GM12801 (cell line): ENCODE measurements around the gene NAV2.

Source experiments
- CTCF ChIP-seq: IDR thresholded peaks from one replicate; pipeline ENCODE4 v1.5.1; 2011; ENCODE audit warnings: control low read depth; ENCODE audit not compliant: insufficient read length; ENCODE audit errors: extremely low read depth

The NAV2 gene

DNA sequence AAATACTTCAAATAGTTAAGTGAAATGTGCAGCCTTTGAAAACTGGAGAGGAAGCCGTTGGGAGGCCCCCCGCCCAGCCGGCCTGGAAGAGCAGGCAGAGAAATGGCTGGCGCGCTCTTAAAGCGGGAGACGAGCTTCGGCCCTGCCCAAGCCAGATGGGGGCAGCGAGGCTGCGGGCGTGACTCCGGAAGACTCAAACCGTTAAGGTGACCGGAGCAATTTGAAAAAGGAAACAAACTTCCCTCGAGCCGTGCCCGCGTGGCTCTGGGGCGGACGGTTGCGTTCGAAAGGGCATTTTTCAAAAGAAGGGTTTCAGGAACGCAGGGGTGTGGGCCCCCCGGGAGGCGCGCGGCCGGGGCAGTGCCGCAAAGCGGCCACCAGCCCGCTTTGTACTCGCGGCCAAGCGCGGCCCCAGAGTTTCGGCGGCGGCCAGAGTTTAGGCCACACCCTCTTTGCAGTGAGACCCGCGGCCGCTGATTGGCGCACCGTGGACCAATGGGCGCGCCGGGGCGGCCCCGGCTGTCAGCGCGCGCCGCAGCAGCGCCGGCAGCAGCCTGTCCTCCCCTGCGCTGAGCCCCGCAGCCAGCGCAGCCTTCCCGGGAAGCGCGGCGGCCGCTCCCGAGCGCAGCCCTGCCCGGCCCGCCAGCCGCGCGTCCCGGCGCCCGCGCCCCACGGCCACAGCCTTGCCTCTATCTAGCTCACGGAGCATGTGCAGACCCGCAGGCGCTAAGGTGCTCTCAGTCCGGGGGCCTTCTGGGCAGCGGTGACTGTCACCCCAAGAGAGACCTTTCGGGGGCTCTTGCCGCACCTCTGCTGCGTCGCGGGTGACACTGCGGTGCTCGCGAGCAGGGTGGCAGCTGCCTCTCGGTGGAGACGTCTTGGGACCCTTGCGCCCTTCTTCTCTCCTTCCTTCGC lies at the start of gene NAV2:
TSS of gene NAV2 (plus strand) at position 557 of the 915 bp plus-strand sequence. CDS start 859 bp downstream, outside the sequence.
- TF ChIP-seq CTCF: no peak

- TF ChIP-seq CTCF: no peak
Measured at GRCh38 chr11:19663206-19663605, 49.4 kb upstream of the NAV2 start.

- no peak for TF ChIP-seq CTCF
Measured at GRCh38 chr11:19664886-19665548, 47.6 kb upstream of the NAV2 start.

- TF ChIP-seq CTCF: no peak
Measured at GRCh38 chr11:19666951-19667350, 45.7 kb upstream of the NAV2 start.

- TF ChIP-seq CTCF: no peak
Measured at GRCh38 chr11:19669511-19669910, 43.1 kb upstream of the NAV2 start.

DNA sequence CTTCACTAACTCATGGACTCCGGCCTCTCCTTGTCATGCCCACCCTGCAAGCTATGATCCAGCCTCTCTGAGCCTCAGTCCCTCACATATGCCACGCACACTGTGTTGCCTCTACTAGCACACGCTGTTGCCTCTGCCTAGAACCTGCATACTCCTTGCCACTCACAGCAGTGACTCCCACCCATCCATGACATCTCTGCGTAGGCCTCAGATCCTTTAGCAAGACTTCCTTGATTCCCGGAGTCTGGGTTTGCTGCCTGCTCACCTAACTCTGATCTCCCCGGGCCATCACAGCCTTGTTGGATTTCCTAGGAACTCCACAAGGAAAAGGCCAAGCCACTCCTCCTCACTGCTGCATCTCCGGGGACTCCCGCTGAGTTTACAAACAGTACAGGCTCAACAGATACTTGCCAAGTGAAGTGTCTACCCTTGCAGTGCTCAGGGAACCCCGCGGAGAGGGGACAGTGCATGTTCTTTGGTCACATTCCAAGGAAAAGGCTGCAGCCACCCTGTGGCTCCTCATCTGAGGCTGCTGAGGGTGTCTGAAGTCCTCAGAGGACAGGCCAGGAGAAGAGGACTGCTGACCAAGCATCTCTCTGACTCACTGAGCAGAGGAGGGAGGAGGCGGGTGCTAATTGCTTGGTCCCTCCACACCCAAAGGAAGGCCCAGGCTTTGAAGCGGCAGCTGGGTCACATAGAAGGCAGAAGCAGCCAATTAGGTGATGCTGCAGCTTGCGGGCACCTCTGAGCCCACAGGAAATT lies 42.4 kb upstream of the NAV2 start:
- TF ChIP-seq CTCF: no peak

GRCh38 chr11:19672586-19673206 lies 39.9 kb upstream of the NAV2 start:
- TF ChIP-seq CTCF: no peak
